Tibial nerve (tissue), 4 donors: ENCODE results near the gene SELENOS. TPM values are rescaled to one million over a fixed set of nuclear protein-coding genes. Genes with fewer than 3 reads are reported as not detected.

Source experiments
- DNase-seq, 2 donors: peaks; one replicate each; pipeline ENCODE4 v3.0.0-alpha.2; 2019; ENCODE audit warnings: low spot score in 2 of 2
- H3K27ac ChIP-seq, 4 donors: fragments of 200-600 bp; sonication (generic) in 3 of 4; one replicate each; pipeline ENCODE4 v1.5.1; 2017 to 2019; ENCODE audit warnings: mild to moderate bottlenecking in 1 of 4
- H3K27me3 ChIP-seq, 2 donors: fragments of 200-600 bp; sonication (generic) in 1 of 2; one replicate each; pipeline versions ENCODE4 v1.5.1 to v1.6.0; 2017 to 2019
- H3K36me3 ChIP-seq, 3 donors: fragments of 200-600 bp; sonication (generic); one replicate each; pipeline ENCODE4 v1.5.1; 2018 to 2019
- H3K4me1 ChIP-seq, 4 donors: fragments of 200-600 bp; sonication (generic) in 3 of 4; one replicate each; pipeline ENCODE4 v1.5.1; 2017 to 2019
- H3K4me3 ChIP-seq, 4 donors: fragments of 200-600 bp; sonication (generic) in 3 of 4; one replicate each; pipeline ENCODE4 v1.5.1; 2017 to 2019; ENCODE audit warnings: mild to moderate bottlenecking in 1 of 4, moderate library complexity in 1 of 4
- H3K9me3 ChIP-seq, 4 donors: fragments of 200-600 bp; sonication (generic) in 3 of 4; one replicate each; pipeline ENCODE4 v1.5.1; 2017 to 2019
- CTCF ChIP-seq, 5 experiments: fragments of 200-600 bp in 3 of 5; fragments of 450-650 bp in 2 of 5; sonication (generic) in 3 of 5; IDR thresholded peaks; one replicate each; pipeline ENCODE4 v1.5.1; 2016 to 2019; ENCODE audit warnings: antibody characterized with exemption in 5 of 5, mild to moderate bottlenecking in 3 of 5, moderate library complexity in 2 of 5
- EP300 ChIP-seq, 2 donors: sonication (generic); formaldehyde crosslinking; IDR thresholded peaks; one replicate each; pipeline ENCODE4 v1.6.1; 2017; ENCODE audit warnings: antibody characterized with exemption in 2 of 2, mild to moderate bottlenecking in 1 of 2
- POLR2A ChIP-seq, 2 donors: fragments of 450-650 bp; IDR thresholded peaks; one replicate each; pipeline ENCODE4 v1.6.1; 2017; ENCODE audit warnings: antibody characterized with exemption in 2 of 2, mild to moderate bottlenecking in 2 of 2, moderate library complexity in 2 of 2
- WGBS, 2 donors: methylation state at CpG; one replicate each; pipeline ENCODE4 v1.1.5; 2018; 5-methylcytosine and 5-hydroxymethylcytosine counted together
- total RNA-seq, 4 donors: library from RNA; depleted of rRNA; stranded (reverse); fragments of >200 nt; gene quantifications; one replicate each; pipeline ENCODE4 v1.1.0, GENCODE V29; 2016

SELENOS gene
- total RNA-seq, 4 donors from 2014 or later = 64.8 to 104 (median 88.0) TPM

GRCh38 chr15:101313041-101313761, 35.9 kb upstream of the SELENOS start:
- 86 to 88% methylated on average over 21 of the region's 21 CpGs for WGBS, 2 donors
- peaks cover 0 to 11% of the 10 kb centered on the region in 2 donors for H3K27me3 ChIP-seq
- no peaks in the 10 kb centered on the region for H3K36me3 ChIP-seq
- no peak for TF ChIP-seq EP300 (IDR thresholded peaks at IDR 0.05)
- no peak for TF ChIP-seq POLR2A (IDR thresholded peaks at IDR 0.05)
- TF ChIP-seq CTCF (IDR thresholded peaks at IDR 0.05) = no peak
- DNase-seq = no peak
- no peaks in the 10 kb centered on the region for H3K9me3 ChIP-seq
- H3K4me3 ChIP-seq = no peak overlapping the region
- no peak overlapping the region for H3K27ac ChIP-seq
- H3K4me1 ChIP-seq = no peaks in the 10 kb centered on the region

GRCh38 chr15:101310508-101310907, 33.2 kb upstream of the SELENOS start:
- no peak for TF ChIP-seq POLR2A (IDR thresholded peaks at IDR 0.05)
- no peak for TF ChIP-seq CTCF (IDR thresholded peaks at IDR 0.05)
- TF ChIP-seq EP300 (IDR thresholded peaks at IDR 0.05) = no peak
- Histone ChIP-seq H3K9me3 (no peaks in the 10 kb centered on the region), H3K4me1 (no peaks in the 10 kb centered on the region), H3K27ac (peak overlapping the region in 1 of 4 donors; percentile 79), H3K36me3 (no peaks in the 10 kb centered on the region), H3K4me3 (no peak overlapping the region), H3K27me3 (peaks cover 0 to 11% of the 10 kb centered on the region in 2 donors)
- no peak for DNase-seq
- WGBS, 2 donors = 81 to 85% methylated on average over 7 of the region's 7 CpGs

- Histone ChIP-seq H3K36me3 (no peaks in the 10 kb centered on the region), H3K9me3 (no peaks in the 10 kb centered on the region), H3K4me3 (no peak overlapping the region), H3K27ac (peak overlapping the region in 1 of 4 donors; percentile 79), H3K27me3 (peaks cover 0 to 11% of the 10 kb centered on the region in 2 donors), H3K4me1 (no peaks in the 10 kb centered on the region)
- WGBS, 2 donors = 92 to 95% methylated on average over 7 of the region's 7 CpGs
- no peak for DNase-seq
- TF ChIP-seq EP300 (IDR thresholded peaks at IDR 0.05) (no peak), CTCF (IDR thresholded peaks at IDR 0.05) (no peak), POLR2A (IDR thresholded peaks at IDR 0.05) (no peak)
These were observed 32.8 kb upstream of the SELENOS start for GRCh38 chr15:101310161-101310480.

GRCh38 chr15:101309436-101310160, 32.3 kb upstream of the SELENOS start:
- Histone ChIP-seq H3K9me3 (no peaks in the 10 kb centered on the region), H3K4me3 (peak overlapping the region in 1 of 4 donors; percentile 15), H3K27me3 (peaks cover 0 to 11% of the 10 kb centered on the region in 2 donors), H3K4me1 (no peaks in the 10 kb centered on the region), H3K27ac (peak overlapping the region in 1 of 4 donors; percentile 79), H3K36me3 (no peaks in the 10 kb centered on the region)
- TF ChIP-seq EP300 (IDR thresholded peaks at IDR 0.05) = peak in 1 of 2 donors; percentile 59
- TF ChIP-seq POLR2A (IDR thresholded peaks at IDR 0.05) = peak in 1 of 2 donors; percentile 13
- TF ChIP-seq CTCF (IDR thresholded peaks at IDR 0.05) = no peak
- 74 to 76% methylated on average over 21 to 26 of the region's 26 CpGs for WGBS, 2 donors
- DNase-seq = no peak
